MM.1S (cell line): ENCODE results near the gene RPL10.

Experiments used
- DNase-seq: peaks from one replicate; pipeline ENCODE4 v3.0.0-alpha.2; 2015
- H2AFZ ChIP-seq: fragments of 300-600 bp; sonication (generic); 2 replicates; pipeline ENCODE4 v1.6.0; 2016; ENCODE audit warnings: antibody characterized with exemption, low read length
- H3F3A ChIP-seq: fragments of 300-600 bp; sonication (generic); 2 replicates; pipeline ENCODE4 v1.6.1; 2016; ENCODE audit warnings: mild to moderate bottlenecking, antibody characterized with exemption, low read length, moderate library complexity, mixed read lengths; ENCODE audit not compliant: insufficient read depth
- H3K27ac ChIP-seq: fragments of 300-600 bp; sonication (generic); 2 replicates; pipeline ENCODE4 v1.5.1; 2016; ENCODE audit warnings: mild to moderate bottlenecking, low read length
- H3K27me3 ChIP-seq: fragments of 300-600 bp; sonication (generic); replicated peaks from 2 replicates; pipeline ENCODE4 v1.6.0; 2016; ENCODE audit warnings: low read length; ENCODE audit not compliant: insufficient read depth
- H3K36me3 ChIP-seq: fragments of 300-600 bp; sonication (generic); replicated peaks from 2 replicates; pipeline ENCODE4 v1.6.1; 2016; ENCODE audit warnings: mild to moderate bottlenecking, low read length, mixed read lengths; ENCODE audit not compliant: insufficient read depth
- H3K4me1 ChIP-seq: fragments of 300-600 bp; sonication (generic); 2 replicates; pipeline ENCODE4 v1.6.1; 2016; ENCODE audit warnings: low read length, mixed read lengths
- H3K4me2 ChIP-seq: fragments of 300-600 bp; sonication (generic); 2 replicates; pipeline ENCODE4 v1.6.0; 2016; ENCODE audit warnings: low read depth, low read length
- H3K4me3 ChIP-seq: fragments of 300-600 bp; sonication (generic); 2 replicates; pipeline ENCODE4 v1.5.1; 2016; ENCODE audit warnings: low read length, mixed read lengths
- H3K79me2 ChIP-seq: fragments of 300-600 bp; sonication (generic); 2 replicates; pipeline ENCODE4 v1.6.1; 2016; ENCODE audit warnings: mixed run types, low read length, mixed read lengths
- H3K9ac ChIP-seq: fragments of 300-600 bp; sonication (generic); 2 replicates; pipeline ENCODE4 v1.6.1; 2016; ENCODE audit warnings: low read length, mixed read lengths
- H3K9me2 ChIP-seq: fragments of 300-600 bp; sonication (generic); replicated peaks from 2 replicates; pipeline ENCODE4 v1.6.1; 2016; ENCODE audit warnings: mild to moderate bottlenecking, low read length, mixed read lengths; ENCODE audit not compliant: insufficient read depth
- H3K9me3 ChIP-seq: fragments of 300-600 bp; sonication (generic); replicated peaks from 2 replicates; pipeline ENCODE4 v1.6.1; 2016; ENCODE audit warnings: mild to moderate bottlenecking, low read length, mixed read lengths; ENCODE audit not compliant: insufficient read depth
- H4K20me1 ChIP-seq: fragments of 300-600 bp; sonication (generic); 2 replicates; pipeline ENCODE4 v1.6.1; 2016; ENCODE audit warnings: mild to moderate bottlenecking, low read length, moderate library complexity, mixed read lengths; ENCODE audit not compliant: insufficient read depth
- EZH2 ChIP-seq: fragments of 300-600 bp; sonication (generic); optimal IDR thresholded peaks from 2 replicates; pipeline ENCODE3; 2017; ENCODE audit warnings: low read depth, mild to moderate bottlenecking, antibody characterized with exemption, low read length, mixed read lengths
- EZH2phosphoT487 ChIP-seq: fragments of 300-600 bp; sonication (generic); IDR thresholded peaks from 2 replicates; pipeline ENCODE4 v1.6.1; 2018; ENCODE audit warnings: antibody characterized with exemption, low read length
- TF ChIP-seq, protein P1 (sequence below): fragments of 300-600 bp; sonication (generic); IDR thresholded peaks from 2 replicates; pipeline ENCODE4 v1.5.1; 2016; ENCODE audit warnings: antibody characterized with exemption, low read length, mixed read lengths

Gene RPL10

DNA sequence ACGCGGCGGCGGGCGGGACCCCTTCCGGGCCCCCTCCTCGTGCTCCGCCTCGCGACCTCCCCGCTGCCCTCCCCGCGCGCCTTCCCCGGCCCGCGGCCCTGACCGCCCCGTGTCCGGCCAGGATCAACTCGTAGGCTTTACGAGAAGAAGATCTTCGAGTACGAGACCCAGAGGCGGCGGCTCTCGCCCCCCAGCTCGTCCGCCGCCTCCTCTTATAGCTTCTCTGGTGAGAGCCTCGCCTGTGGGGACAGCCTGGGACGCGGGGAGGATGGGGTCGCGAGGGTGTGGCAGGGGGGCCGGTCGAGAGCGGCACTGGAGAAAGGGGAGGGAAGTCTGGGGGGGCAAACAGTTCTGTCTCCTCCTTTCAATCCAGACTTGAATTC, 18.6 kb upstream of the RPL10 start:
- no peak overlapping the region for H2AFZ ChIP-seq
- DNase-seq: no peak

GRCh38 chrX:154380153-154380552, 18.0 kb upstream of the RPL10 start:
- H3K27ac ChIP-seq: no peak overlapping the region

More for the DNA sequence above, 18.6 kb upstream of the RPL10 start:
- peaks cover 4% of the 10 kb centered on the region; the same call in 1 of the 2 replicates for H3F3A ChIP-seq
- H4K20me1 ChIP-seq: no peaks in the 10 kb centered on the region
- TF ChIP-seq, protein P1, sequence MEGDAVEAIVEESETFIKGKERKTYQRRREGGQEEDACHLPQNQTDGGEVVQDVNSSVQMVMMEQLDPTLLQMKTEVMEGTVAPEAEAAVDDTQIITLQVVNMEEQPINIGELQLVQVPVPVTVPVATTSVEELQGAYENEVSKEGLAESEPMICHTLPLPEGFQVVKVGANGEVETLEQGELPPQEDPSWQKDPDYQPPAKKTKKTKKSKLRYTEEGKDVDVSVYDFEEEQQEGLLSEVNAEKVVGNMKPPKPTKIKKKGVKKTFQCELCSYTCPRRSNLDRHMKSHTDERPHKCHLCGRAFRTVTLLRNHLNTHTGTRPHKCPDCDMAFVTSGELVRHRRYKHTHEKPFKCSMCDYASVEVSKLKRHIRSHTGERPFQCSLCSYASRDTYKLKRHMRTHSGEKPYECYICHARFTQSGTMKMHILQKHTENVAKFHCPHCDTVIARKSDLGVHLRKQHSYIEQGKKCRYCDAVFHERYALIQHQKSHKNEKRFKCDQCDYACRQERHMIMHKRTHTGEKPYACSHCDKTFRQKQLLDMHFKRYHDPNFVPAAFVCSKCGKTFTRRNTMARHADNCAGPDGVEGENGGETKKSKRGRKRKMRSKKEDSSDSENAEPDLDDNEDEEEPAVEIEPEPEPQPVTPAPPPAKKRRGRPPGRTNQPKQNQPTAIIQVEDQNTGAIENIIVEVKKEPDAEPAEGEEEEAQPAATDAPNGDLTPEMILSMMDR: no peak
- TF ChIP-seq EZH2phosphoT487 (no peak), EZH2 (no peak)
- peaks cover 19% of the 10 kb centered on the region for H3K79me2 ChIP-seq
- H3K27ac ChIP-seq: peak overlapping the region; percentile 81
- H3K36me3 ChIP-seq: no peaks in the 10 kb centered on the region
- H3K9me2 ChIP-seq: no peaks in the 10 kb centered on the region
- no peaks in the 10 kb centered on the region for H3K27me3 ChIP-seq
- peak overlapping the region; percentile 80 for H3K4me3 ChIP-seq
- no peaks in the 10 kb centered on the region for H3K9me3 ChIP-seq
- peak overlapping the region; percentile 99 for H3K9ac ChIP-seq
- peak overlapping the region; percentile 67 for H3K4me2 ChIP-seq
- no peaks in the 10 kb centered on the region for H3K4me1 ChIP-seq

GRCh38 chrX:154380787-154381186, 17.4 kb upstream of the RPL10 start:
- Histone ChIP-seq H3K9ac (no peak overlapping the region), H3F3A (peaks cover 4% of the 10 kb centered on the region; the same call in 1 of the 2 replicates), H2AFZ (no peak overlapping the region), H3K36me3 (no peaks in the 10 kb centered on the region), H3K27me3 (no peaks in the 10 kb centered on the region), H3K4me1 (no peaks in the 10 kb centered on the region), H3K79me2 (peaks cover 19% of the 10 kb centered on the region), H3K27ac (no peak overlapping the region), H3K9me3 (no peaks in the 10 kb centered on the region), H4K20me1 (no peaks in the 10 kb centered on the region), H3K4me2 (peak overlapping the region; percentile 67; the same call in 1 of the 2 replicates), H3K9me2 (no peaks in the 10 kb centered on the region), H3K4me3 (no peak overlapping the region)
- TF ChIP-seq EZH2phosphoT487: no peak
- TF ChIP-seq, protein P1: no peak
- no peak for TF ChIP-seq EZH2
- no peak for DNase-seq

More at GRCh38 chrX:154380153-154380552, 18.0 kb upstream of the RPL10 start:
- H3K4me1 ChIP-seq: no peaks in the 10 kb centered on the region
- H3K4me3 ChIP-seq: peak overlapping the region; percentile 80
- H3F3A ChIP-seq: peaks cover 4% of the 10 kb centered on the region; the same call in 1 of the 2 replicates
- H3K4me2 ChIP-seq: peak overlapping the region; percentile 67
- no peaks in the 10 kb centered on the region for H3K36me3 ChIP-seq
- no peak for TF ChIP-seq EZH2
- TF ChIP-seq EZH2phosphoT487: no peak
- TF ChIP-seq, protein P1: no peak
- no peaks in the 10 kb centered on the region for H4K20me1 ChIP-seq
- H3K9ac ChIP-seq: peak overlapping the region; percentile 99
- H3K27me3 ChIP-seq: no peaks in the 10 kb centered on the region
- DNase-seq: no peak
- no peaks in the 10 kb centered on the region for H3K9me2 ChIP-seq
- no peaks in the 10 kb centered on the region for H3K9me3 ChIP-seq
- no peak overlapping the region for H2AFZ ChIP-seq
- peaks cover 19% of the 10 kb centered on the region for H3K79me2 ChIP-seq
